Liver (tissue), 9 donors: ENCODE data around the gene MMD. TPM values are rescaled to one million over a fixed set of nuclear protein-coding genes. Genes with fewer than 3 reads are reported as not detected.

ENCODE experiments used
- DNase-seq: peaks from one replicate; pipeline ENCODE4 v3.0.0-alpha.2; 2017; ENCODE audit warnings: low spot score
- H3K27ac ChIP-seq, 2 donors: one replicate each; pipeline ENCODE4 v1.7.0; 2013; ENCODE audit warnings: inconsistent platforms in 2 of 2, low read length in 2 of 2, control low read depth in 1 of 2, low read depth in 1 of 2, mild to moderate bottlenecking in 1 of 2
- H3K27me3 ChIP-seq, 4 donors: one replicate each; pipeline versions ENCODE4 v1.6.1 to v1.7.0; 2013; ENCODE audit warnings: low read length in 3 of 4, inconsistent platforms in 1 of 4, mild to moderate bottlenecking in 1 of 4, moderate library complexity in 1 of 4; ENCODE audit not compliant: control insufficient read depth in 4 of 4, insufficient read depth in 4 of 4
- H3K36me3 ChIP-seq, 4 donors: one replicate each; pipeline versions ENCODE4 v1.6.1 to v1.7.0; 2013; ENCODE audit warnings: low read length in 3 of 4, mild to moderate bottlenecking in 3 of 4, low read depth in 1 of 4, moderate library complexity in 1 of 4; ENCODE audit not compliant: control insufficient read depth in 4 of 4, insufficient read depth in 3 of 4
- H3K4me1 ChIP-seq, 4 donors: one replicate each; pipeline versions ENCODE4 v1.6.1 to v1.7.0; 2013; ENCODE audit warnings: low read length in 3 of 4, mild to moderate bottlenecking in 3 of 4, moderate library complexity in 1 of 4; ENCODE audit not compliant: control insufficient read depth in 4 of 4, insufficient read depth in 4 of 4
- H3K4me3 ChIP-seq, 3 donors: one replicate each; pipeline versions ENCODE4 v1.6.1 to v1.7.0; 2013; ENCODE audit warnings: low read length in 3 of 3, control low read depth in 1 of 3, low read depth in 1 of 3, mild to moderate bottlenecking in 1 of 3
- H3K9ac ChIP-seq, 2 donors: one replicate each; pipeline ENCODE4 v1.7.0; 2013; ENCODE audit warnings: low read length in 2 of 2, mild to moderate bottlenecking in 2 of 2, moderate library complexity in 2 of 2, control low read depth in 1 of 2, low read depth in 1 of 2
- H3K9me3 ChIP-seq, 4 donors: one replicate each; pipeline versions ENCODE4 v1.6.1 to v1.7.0; 2013; ENCODE audit warnings: low read length in 3 of 4; ENCODE audit not compliant: control insufficient read depth in 4 of 4
- ATF3 ChIP-seq: IDR thresholded peaks from 2 replicates; pipeline ENCODE4 v1.6.1; 2016; ENCODE audit warnings: antibody characterized with exemption
- CTCF ChIP-seq: fragments of 150-350 bp; IDR thresholded peaks from 2 replicates; pipeline ENCODE4 v1.5.1; 2017; ENCODE audit warnings: improper control_type of control experiment, low read depth, low read length; ENCODE audit not compliant: missing input control
- EGR1 ChIP-seq, 2 donors: IDR thresholded peaks; 2 replicates each; pipeline ENCODE4 v1.6.1; 2016 to 2018; ENCODE audit warnings: antibody characterized with exemption in 2 of 2, low read depth in 2 of 2
- FOXA1 ChIP-seq: IDR thresholded peaks from 2 replicates; pipeline ENCODE4 v1.6.1; 2016; ENCODE audit warnings: antibody characterized with exemption
- FOXA2 ChIP-seq: IDR thresholded peaks from 2 replicates; pipeline ENCODE4 v1.6.1; 2016; ENCODE audit warnings: antibody characterized with exemption
- GABPA ChIP-seq, 2 donors: IDR thresholded peaks in 1 of 2; conservative IDR thresholded peaks in 1 of 2; 2 replicates each; pipeline ENCODE4 v1.6.1; 2016; ENCODE audit warnings: antibody characterized with exemption in 2 of 2, mild to moderate bottlenecking in 1 of 2, moderate library complexity in 1 of 2
- HNF4A ChIP-seq, 2 donors: conservative IDR thresholded peaks; 2 replicates each; pipeline ENCODE4 v1.6.1; 2016; ENCODE audit warnings: antibody characterized with exemption in 2 of 2, mild to moderate bottlenecking in 2 of 2
- HNF4G ChIP-seq: IDR thresholded peaks from 2 replicates; pipeline ENCODE4 v1.6.1; 2016; ENCODE audit warnings: antibody characterized with exemption
- JUND ChIP-seq, 2 donors: IDR thresholded peaks; 2 replicates each; pipeline ENCODE4 v1.6.1; 2016; ENCODE audit warnings: antibody characterized with exemption in 2 of 2
- MAX ChIP-seq: IDR thresholded peaks from 2 replicates; pipeline ENCODE4 v1.6.1; 2016; ENCODE audit warnings: antibody characterized with exemption
- NR2F2 ChIP-seq: IDR thresholded peaks from 2 replicates; pipeline ENCODE4 v1.6.1; 2016; ENCODE audit warnings: antibody characterized with exemption
- RAD21 ChIP-seq, 2 donors: IDR thresholded peaks; 2 replicates each; pipeline ENCODE4 v1.6.1; 2016; ENCODE audit warnings: antibody characterized with exemption in 2 of 2, mild to moderate bottlenecking in 2 of 2
- REST ChIP-seq: IDR thresholded peaks from 2 replicates; pipeline ENCODE4 v1.6.1; 2016; ENCODE audit warnings: antibody characterized with exemption, mild to moderate bottlenecking
- RXRA ChIP-seq, 2 donors: IDR thresholded peaks; 2 replicates each; pipeline ENCODE4 v1.6.1; 2017 to 2018; ENCODE audit warnings: antibody characterized with exemption in 2 of 2, mild to moderate bottlenecking in 1 of 2
- SP1 ChIP-seq: IDR thresholded peaks from 2 replicates; pipeline ENCODE4 v1.6.1; 2018; ENCODE audit warnings: antibody characterized with exemption, mild to moderate bottlenecking
- TAF1 ChIP-seq: conservative IDR thresholded peaks from 2 replicates; pipeline ENCODE4 v1.6.1; 2016; ENCODE audit warnings: antibody characterized with exemption, mild to moderate bottlenecking
- YY1 ChIP-seq: IDR thresholded peaks from 2 replicates; pipeline ENCODE4 v1.6.1; 2016; ENCODE audit warnings: antibody characterized with exemption, mild to moderate bottlenecking
- ZBTB33 ChIP-seq: IDR thresholded peaks from 2 replicates; pipeline ENCODE4 v1.6.1; 2016; ENCODE audit warnings: antibody characterized with exemption
- WGBS: extraction: QIAGEN DNeasy Blood & Tissue Kit; methylation state at CpG from one replicate; pipeline ENCODE4 v1.1.7; 2013; 5-methylcytosine and 5-hydroxymethylcytosine counted together
- polyA plus RNA-seq, 2 donors: library from polyadenylated mRNA; stranded (reverse) in 1 of 2; unstranded in 1 of 2; fragments of 200-250 nt in 1 of 2; fragments of >200 nt in 1 of 2; fragmentation: Nextera tagmentation in 1 of 2; extraction: Ambion mirVana in 1 of 2; gene quantifications; one replicate each; pipeline versions ENCODE4 v1.2.1 to v1.2.3, GENCODE V29; 2013 to 2015
- total RNA-seq, 2 donors: library from RNA; depleted of rRNA; stranded (reverse); fragments of >200 nt; gene quantifications; one replicate each; pipeline ENCODE4 v1.2.3, GENCODE V29; 2014
- donor health status: healthy.
- donor health status: healthy.
- donor health status: healthy.
- donor health status: healthy.
- donor health status: healthy.

MMD gene
- total and polyA plus RNA-seq, 4 donors: 4.9 to 18.7 (median 11.4) TPM

GRCh38 chr17:55394357-55395021 is 27.1 kb downstream of the MMD start (continued):
- TF ChIP-seq ATF3 (peak; percentile 50), EGR1 (IDR thresholded peaks at IDR 0.05; ENCODE audit: low read depth in 2 of 2) (no peak), RXRA (IDR thresholded peaks at IDR 0.05) (peak; percentile 79 to 83), NR2F2 (no peak), CTCF (no peak), GABPA (IDR thresholded peaks at IDR 0.05 in 1 of 2, conservative IDR thresholded peaks at IDR 0.05 in 1 of 2) (peak in 1 of 2 donors; percentile 15)

- 95% methylated on average over 3 of the region's 3 CpGs for WGBS
- Histone ChIP-seq H3K9ac (no peak overlapping the region), H3K4me3 (no peak overlapping the region), H3K9me3 (no peaks in the 10 kb centered on the region), H3K36me3 (peaks cover 0 to 3% (median 0%) of the 10 kb centered on the region in 4 donors), H3K4me1 (peaks cover 6 to 24% (median 22%) of the 10 kb centered on the region in 4 donors), H3K27me3 (no peaks in the 10 kb centered on the region), H3K27ac (no peak overlapping the region)
- no peak for TF ChIP-seq JUND (IDR thresholded peaks at IDR 0.05)
- no peak for TF ChIP-seq GABPA (IDR thresholded peaks at IDR 0.05 in 1 of 2, conservative IDR thresholded peaks at IDR 0.05 in 1 of 2)
- no peak for TF ChIP-seq EGR1 (IDR thresholded peaks at IDR 0.05; ENCODE audit: low read depth in 2 of 2)
- no peak for TF ChIP-seq RXRA (IDR thresholded peaks at IDR 0.05)
- no peak for TF ChIP-seq FOXA2
- TF ChIP-seq MAX: no peak
- TF ChIP-seq YY1: no peak
- TF ChIP-seq CTCF: no peak
- TF ChIP-seq RAD21 (IDR thresholded peaks at IDR 0.05): no peak
- TF ChIP-seq ZBTB33: no peak
- TF ChIP-seq HNF4A (conservative IDR thresholded peaks at IDR 0.05): no peak
- TF ChIP-seq ATF3: no peak
- no peak for TF ChIP-seq NR2F2
- TF ChIP-seq TAF1: no peak
- no peak for TF ChIP-seq SP1
- TF ChIP-seq FOXA1: no peak
- TF ChIP-seq HNF4G: no peak
- no peak for TF ChIP-seq REST
- no peak for DNase-seq
Observed at GRCh38 chr17:55391764-55392467, 29.7 kb downstream of the MMD start.
